A549 (cell line): ENCODE measurements around the gene GCNT2. TPM values are rescaled to one million over a fixed set of nuclear protein-coding genes. Genes with fewer than 3 reads are reported as not detected.

Experiments
- ATAC-seq, 2 experiments: fragments of 200-7000 bp in 1 of 2; fragments of >200 bp in 1 of 2; cut with Nextera tagmentation in 1 of 2; cut with Tn5 transposase in 1 of 2; 3 replicates each; pipeline versions ENCODE4 v1.8.0 to v1.9.1; 2018 to 2020; ENCODE audit warnings: mild to moderate bottlenecking in 1 of 2, moderate library complexity in 1 of 2
- CTCF ChIA-PET: fragments of 300-600 bp; sonication (Branson Sonifier 250); formaldehyde crosslinking; extraction: SDS; loops from one replicate; lab custom pipeline; 2021; ENCODE audit warnings: antibody characterized with exemption, inconsistent platforms; lab: Yijun Ruan, JAX
- POLR2A ChIA-PET: fragments of 350-600 bp; formaldehyde crosslinking; extraction: SDS; loops from one replicate; lab custom pipeline; 2021; ENCODE audit warnings: antibody characterized with exemption, inconsistent platforms; lab: Yijun Ruan, JAX
- DNase-seq, 2 experiments: peaks; one replicate each; pipeline versions ENCODE4 v3.0.0 to v3.0.0-alpha.2; 2011 to 2016; ENCODE audit warnings: low read depth in 1 of 2, low spot score in 1 of 2
- FAIRE-seq: peaks from 2 replicates; lab custom pipeline; 2011; peaks lifted over from hg19 to GRCh38; lab: Jason Lieb, UNC
- H3K27ac ChIP-seq, 2 experiments: fragments of >200 bp; sonication (Bioruptor Twin); formaldehyde crosslinking; 3 replicates each; pipeline ENCODE4 v1.5.1; 2016 to 2017
- H3K4me1 ChIP-seq: fragments of >200 bp; sonication (Bioruptor Twin); formaldehyde crosslinking; 3 replicates; pipeline ENCODE4 v1.6.1; 2016
- H3K4me2 ChIP-seq: fragments of >200 bp; sonication (Bioruptor Twin); formaldehyde crosslinking; 3 replicates; pipeline ENCODE4 v1.6.1; 2016
- H3K4me3 ChIP-seq: fragments of >200 bp; sonication (Bioruptor Twin); formaldehyde crosslinking; 3 replicates; pipeline ENCODE4 v1.5.1; 2016
- H3K9me3 ChIP-seq: fragments of >200 bp; sonication (Bioruptor Twin); formaldehyde crosslinking; 3 replicates; pipeline ENCODE4 v1.6.1; 2016
- CBX2 ChIP-seq: fragments of 200-600 bp; sonication (generic); IDR thresholded peaks from 2 replicates; pipeline ENCODE4 v1.6.1; 2016; ENCODE audit warnings: low read depth, mild to moderate bottlenecking, borderline replicate concordance
- CBX8 ChIP-seq: fragments of 200-600 bp; sonication (generic); IDR thresholded peaks from 2 replicates; pipeline ENCODE4 v1.6.1; 2016
- CEBPB ChIP-seq, 2 experiments: fragments of >200 bp in 1 of 2; sonication (Bioruptor Twin) in 1 of 2; formaldehyde crosslinking in 1 of 2; IDR thresholded peaks; 2 replicates each; pipeline ENCODE4 v1.6.1; 2012 to 2016
- EHMT2 ChIP-seq: fragments of 200-600 bp; sonication (generic); IDR thresholded peaks from 2 replicates; pipeline ENCODE4 v1.6.1; 2016; ENCODE audit warnings: antibody characterized with exemption, low read depth, mild to moderate bottlenecking, moderate library complexity
- FOSL2 ChIP-seq, 2 experiments: fragments of 450-650 bp in 1 of 2; fragments of >200 bp in 1 of 2; sonication (Bioruptor Twin) in 1 of 2; formaldehyde crosslinking; IDR thresholded peaks; 2 replicates each; pipeline versions ENCODE4 v1.5.0 to v1.6.1; 2016 to 2020; ENCODE audit warnings: mild to moderate bottlenecking in 1 of 2, moderate library complexity in 1 of 2
- HDAC2 ChIP-seq: fragments of 200-600 bp; sonication (generic); IDR thresholded peaks from 2 replicates; pipeline ENCODE4 v1.6.1; 2016
- HOXB13 ChIP-seq: fragments of 250-450 bp; sonication (Bioruptor Pico); IDR thresholded peaks from 2 replicates; pipeline ENCODE4 v1.5.0; 2020; ENCODE audit warnings: low read depth, mild to moderate bottlenecking, moderate library complexity
- JUN ChIP-seq, 2 experiments: fragments of >200 bp; sonication (Bioruptor Twin); formaldehyde crosslinking; IDR thresholded peaks; 2 replicates in 1 of 2; 3 replicates in 1 of 2; pipeline ENCODE4 v1.6.1; 2016 to 2017
- JUNB ChIP-seq: fragments of >200 bp; sonication (Bioruptor Twin); formaldehyde crosslinking; IDR thresholded peaks from 2 replicates; pipeline ENCODE4 v1.6.1; 2016
- KDM1A ChIP-seq: fragments of 200-600 bp; sonication (generic); IDR thresholded peaks from 2 replicates; pipeline ENCODE4 v1.6.1; 2016; ENCODE audit warnings: low read depth, mild to moderate bottlenecking
- MAFK ChIP-seq: fragments of 450-650 bp; IDR thresholded peaks from 2 replicates; pipeline ENCODE4 v1.6.1; 2014; ENCODE audit not compliant: partially characterized antibody
- NFE2L2 ChIP-seq: fragments of 150-350 bp; conservative IDR thresholded peaks from 2 replicates; pipeline ENCODE4 v1.6.1; 2014; ENCODE audit warnings: low read length
- NPAS2 ChIP-seq: fragments of 250-450 bp; sonication (Bioruptor Pico); IDR thresholded peaks from 2 replicates; pipeline ENCODE4 v1.8.0; 2022; ENCODE audit warnings: mild to moderate bottlenecking, moderate library complexity, borderline replicate concordance
- NR3C1 ChIP-seq: fragments of >200 bp; sonication (Bioruptor Twin); formaldehyde crosslinking; IDR thresholded peaks from 3 replicates; pipeline ENCODE4 v1.6.1; 2017
- RAD21 ChIP-seq, 2 experiments: fragments of >200 bp in 1 of 2; sonication (Bioruptor Twin) in 1 of 2; formaldehyde crosslinking in 1 of 2; IDR thresholded peaks in 1 of 2; conservative IDR thresholded peaks in 1 of 2; 2 replicates in 1 of 2; 3 replicates in 1 of 2; pipeline ENCODE4 v1.6.1; 2012 to 2018; ENCODE audit warnings: inconsistent platforms in 1 of 2
- RARB ChIP-seq: fragments of 250-450 bp; sonication (Bioruptor Pico); IDR thresholded peaks from 2 replicates; pipeline ENCODE4 v1.8.0; 2021; ENCODE audit warnings: mild to moderate bottlenecking, moderate library complexity
- SMC3 ChIP-seq: fragments of >200 bp; sonication (Bioruptor Twin); formaldehyde crosslinking; IDR thresholded peaks from 3 replicates; pipeline ENCODE4 v1.6.1; 2018; ENCODE audit warnings: inconsistent platforms
- SREBF2 ChIP-seq: fragments of 450-650 bp; IDR thresholded peaks from 2 replicates; pipeline ENCODE4 v1.6.1; 2014; ENCODE audit warnings: mild to moderate bottlenecking, moderate library complexity
- TFCP2L1 ChIP-seq: fragments of 250-450 bp; sonication (Bioruptor Pico); IDR thresholded peaks from 2 replicates; pipeline ENCODE4 v1.5.0; 2021; ENCODE audit warnings: mild to moderate bottlenecking
- WGBS: methylation state at CpG from one replicate; pipeline ENCODE4 v1.1.6; 2017; ENCODE audit errors: missing lambda C conversion rate; 5-methylcytosine and 5-hydroxymethylcytosine counted together
- polyA plus RNA-seq, 4 experiments: library from polyadenylated mRNA; depleted of rRNA in 3 of 4; stranded (reverse); fragments of >200 nt; fragmentation: RNase III in 1 of 4; extraction: RNeasy Plus Mini Kit Qiagen cat#74134 plus additional on column Dnase treatment in 1 of 4; gene quantifications; 2 replicates in 3 of 4; 3 replicates in 1 of 4; pipeline ENCODE4 v1.2.3, GENCODE V29; 2011 to 2017
- TF ChIP-seq, protein P1 (sequence below): IDR thresholded peaks from 2 replicates; pipeline ENCODE4 v1.6.1; 2012
- TF ChIP-seq, protein P2 (sequence below): fragments of 250-450 bp; sonication (Bioruptor Pico); IDR thresholded peaks from 2 replicates; pipeline ENCODE4 v1.5.0; 2020; ENCODE audit warnings: low read depth, mild to moderate bottlenecking, moderate library complexity
- TF ChIP-seq, protein P3 (sequence below): fragments of >200 bp; sonication (Bioruptor Twin); formaldehyde crosslinking; IDR thresholded peaks from 2 replicates; pipeline ENCODE4 v1.6.1; 2016
- TF ChIP-seq, protein P4 (sequence below): IDR thresholded peaks from 2 replicates; pipeline ENCODE4 v1.6.1; 2012; ENCODE audit warnings: low read depth, borderline replicate concordance
- TF ChIP-seq, protein P5 (sequence below): fragments of 250-450 bp; sonication (Bioruptor Pico); IDR thresholded peaks from 2 replicates; pipeline ENCODE4 v1.5.0; 2021; ENCODE audit warnings: mild to moderate bottlenecking, moderate library complexity, borderline replicate concordance
- TF ChIP-seq, protein P6 (sequence below): fragments of 450-650 bp; IDR thresholded peaks from 2 replicates; pipeline ENCODE4 v1.6.1; 2014; ENCODE audit warnings: antibody characterized with exemption
- TF ChIP-seq, protein P7 (sequence below): fragments of 150-350 bp; IDR thresholded peaks from 2 replicates; pipeline ENCODE4 v1.6.1; 2014; ENCODE audit warnings: low read depth, mild to moderate bottlenecking, low read length

The GCNT2 gene
- polyA plus RNA-seq, 2 of the 4 experiments (the other 2 are of a cell fraction), result 19.4 to 24.3 TPM

DNA sequence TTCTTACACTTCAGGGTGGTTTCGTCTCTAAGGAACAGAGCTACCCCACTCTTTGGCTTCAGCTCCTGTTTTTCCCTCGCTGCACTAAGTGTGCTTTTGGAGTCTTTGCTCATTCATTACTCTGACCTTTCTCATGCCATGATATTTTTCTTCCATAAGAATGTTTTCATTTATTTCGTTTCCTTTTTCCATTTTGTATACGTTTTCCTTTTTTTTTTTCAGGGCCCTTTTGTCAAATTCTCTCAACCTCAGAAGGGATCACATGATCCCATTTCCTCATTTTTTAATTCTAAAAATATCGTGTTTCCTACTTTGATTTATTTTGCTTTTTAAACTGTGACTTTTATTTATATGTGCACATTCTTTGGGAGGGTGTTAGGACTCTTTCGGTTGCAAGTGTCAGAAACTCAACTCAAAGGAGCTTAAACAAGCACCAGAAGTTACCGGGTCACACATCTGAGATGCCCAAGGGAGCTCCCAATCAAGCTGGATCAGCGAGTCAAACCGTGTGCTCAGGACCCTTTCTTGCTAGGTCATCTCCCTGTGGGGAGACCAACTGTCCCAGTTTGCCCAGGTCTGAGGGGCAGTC is 40.6 kb downstream of the GCNT2 start:
- no peak overlapping the region for H3K4me3 ChIP-seq
- no peaks in the 10 kb centered on the region for H3K9me3 ChIP-seq
- no peak overlapping the region for H3K4me2 ChIP-seq
- FAIRE-seq (no peak), ATAC-seq (no peak), DNase-seq (no peak)
- TF ChIP-seq, protein P1, sequence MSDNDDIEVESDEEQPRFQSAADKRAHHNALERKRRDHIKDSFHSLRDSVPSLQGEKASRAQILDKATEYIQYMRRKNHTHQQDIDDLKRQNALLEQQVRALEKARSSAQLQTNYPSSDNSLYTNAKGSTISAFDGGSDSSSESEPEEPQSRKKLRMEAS, result no peak
- TF ChIP-seq NFE2L2 (no peak), SREBF2 (no peak), HOXB13 (CRISPR knock-in tag) (no peak), FOSL2 (IDR thresholded peaks at IDR 0.05) (no peak), FOSL2 (CRISPR knock-in tag; IDR thresholded peaks at IDR 0.05) (no peak)
- TF ChIP-seq, protein P2, sequence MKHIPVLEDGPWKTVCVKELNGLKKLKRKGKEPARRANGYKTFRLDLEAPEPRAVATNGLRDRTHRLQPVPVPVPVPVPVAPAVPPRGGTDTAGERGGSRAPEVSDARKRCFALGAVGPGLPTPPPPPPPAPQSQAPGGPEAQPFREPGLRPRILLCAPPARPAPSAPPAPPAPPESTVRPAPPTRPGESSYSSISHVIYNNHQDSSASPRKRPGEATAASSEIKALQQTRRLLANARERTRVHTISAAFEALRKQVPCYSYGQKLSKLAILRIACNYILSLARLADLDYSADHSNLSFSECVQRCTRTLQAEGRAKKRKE (CRISPR knock-in tag), result no peak
- TF ChIP-seq, protein P3, sequence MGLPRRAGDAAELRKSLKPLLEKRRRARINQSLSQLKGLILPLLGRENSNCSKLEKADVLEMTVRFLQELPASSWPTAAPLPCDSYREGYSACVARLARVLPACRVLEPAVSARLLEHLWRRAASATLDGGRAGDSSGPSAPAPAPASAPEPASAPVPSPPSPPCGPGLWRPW, result no peak
- TF ChIP-seq, protein P4, sequence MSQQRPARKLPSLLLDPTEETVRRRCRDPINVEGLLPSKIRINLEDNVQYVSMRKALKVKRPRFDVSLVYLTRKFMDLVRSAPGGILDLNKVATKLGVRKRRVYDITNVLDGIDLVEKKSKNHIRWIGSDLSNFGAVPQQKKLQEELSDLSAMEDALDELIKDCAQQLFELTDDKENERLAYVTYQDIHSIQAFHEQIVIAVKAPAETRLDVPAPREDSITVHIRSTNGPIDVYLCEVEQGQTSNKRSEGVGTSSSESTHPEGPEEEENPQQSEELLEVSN, result no peak
- POLR2A ChIA-PET, result no interaction called here
- CTCF ChIA-PET, result interaction anchor here (0.6 kb wide), 1 partner anchor 50 kb away, joined by 3 read pairs; no protein-coding TSS in a partner anchor
- H3K27ac ChIP-seq, result no peak overlapping the region
- H3K4me1 ChIP-seq, result no peaks in the 10 kb centered on the region
- whole genome bisulfite sequencing, result 87% methylated on average over 9 of the region's 9 CpGs

DNA sequence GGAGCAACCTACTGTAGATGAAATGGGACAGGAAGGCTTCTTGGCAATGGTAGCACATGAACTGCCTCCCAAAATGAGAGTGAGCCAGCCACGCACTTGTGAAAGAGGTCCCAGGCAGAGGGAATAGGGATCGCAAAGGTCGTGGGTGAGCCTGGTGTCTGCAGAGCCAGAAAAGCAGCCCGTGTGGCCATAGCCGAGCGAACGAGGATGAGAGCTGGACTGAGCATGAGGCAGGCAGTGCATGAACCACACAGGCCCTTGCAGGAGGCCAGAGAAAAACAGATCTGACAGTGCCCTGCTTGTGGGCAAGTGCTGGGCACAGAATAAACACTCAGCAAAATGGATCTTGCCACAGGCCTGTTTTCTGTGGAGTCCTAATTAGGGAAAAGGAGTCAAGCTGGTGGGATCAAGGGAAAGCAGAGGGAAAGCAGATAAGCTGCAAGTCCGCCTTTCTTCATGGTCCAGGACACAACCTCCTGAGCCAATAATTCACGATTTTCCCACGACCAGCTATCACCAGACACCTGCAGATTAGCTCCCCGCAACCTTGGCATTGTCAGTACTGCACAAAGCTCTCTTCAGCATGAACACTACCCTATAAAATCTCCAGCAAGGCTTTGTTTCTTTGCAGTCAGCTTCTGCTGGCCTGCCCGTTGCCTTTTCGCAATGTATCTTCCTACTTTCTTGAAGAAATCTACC is 44.0 kb downstream of the GCNT2 start:
- H3K27ac ChIP-seq, result no peak overlapping the region
- WGBS, result 95% methylated on average over 13 of the region's 13 CpGs
- DNase-seq (no peak), FAIRE-seq (no peak), ATAC-seq (no peak)
- no peak overlapping the region for H3K4me3 ChIP-seq
- TF ChIP-seq TFCP2L1 (no peak), EHMT2 (no peak), SMC3 (no peak), KDM1A (no peak), NR3C1 (no peak), RAD21 (conservative IDR thresholded peaks at IDR 0.05 in 1 of 2, IDR thresholded peaks at IDR 0.05 in 1 of 2) (no peak), NPAS2 (CRISPR knock-in tag) (no peak), JUNB (no peak), HDAC2 (no peak)
- H3K4me1 ChIP-seq, result peaks cover 6% of the 10 kb centered on the region; the same call in 1 of the 3 replicates
- H3K4me2 ChIP-seq, result no peak overlapping the region
- ChIA-PET POLR2A (no interaction called here), CTCF (no interaction called here)
- H3K9me3 ChIP-seq, result no peaks in the 10 kb centered on the region

DNA sequence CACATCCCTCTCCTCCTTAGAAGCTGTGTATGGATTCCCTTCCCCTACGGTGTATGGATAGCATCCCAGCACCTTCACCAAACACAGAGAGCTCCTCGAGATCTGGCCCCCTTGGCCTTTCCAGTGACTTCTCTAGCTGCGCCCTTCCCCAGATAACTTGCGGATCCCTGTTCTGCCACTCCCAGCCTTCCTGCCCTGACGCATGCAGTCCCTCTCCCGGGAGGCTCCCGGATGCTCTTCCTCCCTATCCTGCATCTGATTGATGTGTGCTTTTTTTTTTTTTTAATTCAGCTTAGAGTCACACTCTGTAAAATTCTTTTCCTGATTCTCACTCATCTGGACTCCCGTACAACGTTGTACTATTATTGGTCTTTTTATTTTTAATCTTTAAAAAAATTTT is 44.8 kb downstream of the GCNT2 start:
- FAIRE-seq (no peak), DNase-seq (no peak), ATAC-seq (no peak)
- Histone ChIP-seq H3K4me2 (no peak overlapping the region), H3K27ac (no peak overlapping the region), H3K4me3 (no peak overlapping the region), H3K4me1 (peaks cover 6% of the 10 kb centered on the region; the same call in 1 of the 3 replicates), H3K9me3 (no peaks in the 10 kb centered on the region)
- POLR2A ChIA-PET, result no interaction called here
- CTCF ChIA-PET, result no interaction called here
- WGBS, result 96% methylated on average over 9 of the region's 9 CpGs
- TF ChIP-seq, protein P5, sequence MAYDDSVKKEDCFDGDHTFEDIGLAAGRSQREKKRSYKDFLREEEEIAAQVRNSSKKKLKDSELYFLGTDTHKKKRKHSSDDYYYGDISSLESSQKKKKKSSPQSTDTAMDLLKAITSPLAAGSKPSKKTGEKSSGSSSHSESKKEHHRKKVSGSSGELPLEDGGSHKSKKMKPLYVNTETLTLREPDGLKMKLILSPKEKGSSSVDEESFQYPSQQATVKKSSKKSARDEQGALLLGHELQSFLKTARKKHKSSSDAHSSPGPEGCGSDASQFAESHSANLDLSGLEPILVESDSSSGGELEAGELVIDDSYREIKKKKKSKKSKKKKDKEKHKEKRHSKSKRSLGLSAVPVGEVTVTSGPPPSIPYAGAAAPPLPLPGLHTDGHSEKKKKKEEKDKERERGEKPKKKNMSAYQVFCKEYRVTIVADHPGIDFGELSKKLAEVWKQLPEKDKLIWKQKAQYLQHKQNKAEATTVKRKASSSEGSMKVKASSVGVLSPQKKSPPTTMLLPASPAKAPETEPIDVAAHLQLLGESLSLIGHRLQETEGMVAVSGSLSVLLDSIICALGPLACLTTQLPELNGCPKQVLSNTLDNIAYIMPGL, result no peak
- TF ChIP-seq HDAC2 (no peak), JUN (IDR thresholded peaks at IDR 0.05) (no peak), RARB (CRISPR knock-in tag) (no peak), CBX2 (no peak), CEBPB (IDR thresholded peaks at IDR 0.05) (no peak), CBX8 (no peak), MAFK (no peak), NPAS2 (CRISPR knock-in tag) (no peak)
- TF ChIP-seq, protein P2 (CRISPR knock-in tag), result no peak
- TF ChIP-seq, protein P1, result no peak
- TF ChIP-seq, protein P6, sequence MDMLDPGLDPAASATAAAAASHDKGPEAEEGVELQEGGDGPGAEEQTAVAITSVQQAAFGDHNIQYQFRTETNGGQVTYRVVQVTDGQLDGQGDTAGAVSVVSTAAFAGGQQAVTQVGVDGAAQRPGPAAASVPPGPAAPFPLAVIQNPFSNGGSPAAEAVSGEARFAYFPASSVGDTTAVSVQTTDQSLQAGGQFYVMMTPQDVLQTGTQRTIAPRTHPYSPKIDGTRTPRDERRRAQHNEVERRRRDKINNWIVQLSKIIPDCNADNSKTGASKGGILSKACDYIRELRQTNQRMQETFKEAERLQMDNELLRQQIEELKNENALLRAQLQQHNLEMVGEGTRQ, result no peak
- TF ChIP-seq, protein P7, sequence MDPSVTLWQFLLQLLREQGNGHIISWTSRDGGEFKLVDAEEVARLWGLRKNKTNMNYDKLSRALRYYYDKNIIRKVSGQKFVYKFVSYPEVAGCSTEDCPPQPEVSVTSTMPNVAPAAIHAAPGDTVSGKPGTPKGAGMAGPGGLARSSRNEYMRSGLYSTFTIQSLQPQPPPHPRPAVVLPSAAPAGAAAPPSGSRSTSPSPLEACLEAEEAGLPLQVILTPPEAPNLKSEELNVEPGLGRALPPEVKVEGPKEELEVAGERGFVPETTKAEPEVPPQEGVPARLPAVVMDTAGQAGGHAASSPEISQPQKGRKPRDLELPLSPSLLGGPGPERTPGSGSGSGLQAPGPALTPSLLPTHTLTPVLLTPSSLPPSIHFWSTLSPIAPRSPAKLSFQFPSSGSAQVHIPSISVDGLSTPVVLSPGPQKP, result no peak
